K562 (cell line): ENCODE measurements around the gene PRRC2A. TPM values are rescaled to one million over a fixed set of nuclear protein-coding genes. Genes with fewer than 3 reads are reported as not detected.

ENCODE experiments used
- C11orf30 ChIP-seq: fragments of 450-650 bp; IDR thresholded peaks from 2 replicates; pipeline ENCODE4 v1.6.1; 2016; ENCODE audit warnings: low read depth, mild to moderate bottlenecking
- CBFA2T2 ChIP-seq: fragments of 450-650 bp; conservative IDR thresholded peaks from 2 replicates; pipeline ENCODE4 v1.6.1; 2017; ENCODE audit warnings: mild to moderate bottlenecking
- ESRRB ChIP-seq: fragments of 250-450 bp; sonication (Bioruptor Pico); IDR thresholded peaks from 2 replicates; pipeline ENCODE4 v1.5.0; 2020; ENCODE audit warnings: mild to moderate bottlenecking, moderate library complexity, borderline replicate concordance
- FOSL1 ChIP-seq: fragments of 200-800 bp; sonication (Bioruptor generic); conservative IDR thresholded peaks from 2 replicates; pipeline ENCODE4 v1.6.1; 2016; ENCODE audit warnings: missing genetic modification characterization, missing compliant biosample characterization
- HMG20A ChIP-seq: fragments of 450-650 bp; formaldehyde crosslinking; conservative IDR thresholded peaks from 2 replicates; pipeline ENCODE4 v1.4.0; 2020; ENCODE audit warnings: mild to moderate bottlenecking, mixed read lengths
- JUND ChIP-seq, 2 experiments: IDR thresholded peaks; 2 replicates in 1 of 2; 3 replicates in 1 of 2; pipeline ENCODE4 v1.6.1; 2011; ENCODE audit warnings: borderline replicate concordance in 2 of 2, low read depth in 2 of 2, low read length in 2 of 2, improper control_type of control experiment in 1 of 2, missing biosample characterization in 1 of 2, missing genetic modification characterization in 1 of 2, missing genetic modification reagents in 1 of 2
- KLF16 ChIP-seq: IDR thresholded peaks from 2 replicates; pipeline ENCODE4 v1.6.1; 2016; ENCODE audit warnings: antibody characterized with exemption
- MCM2 ChIP-seq: fragments of 450-650 bp; IDR thresholded peaks from 2 replicates; pipeline ENCODE4 v1.6.1; 2017; ENCODE audit warnings: low read depth, mild to moderate bottlenecking
- MTA1 ChIP-seq: fragments of 450-650 bp; IDR thresholded peaks from 2 replicates; pipeline ENCODE4 v1.6.1; 2017; ENCODE audit warnings: borderline replicate concordance
- NR2C2 ChIP-seq, 2 experiments: fragments of 200-800 bp in 1 of 2; sonication (Bioruptor generic) in 1 of 2; sonication (generic) in 1 of 2; formaldehyde crosslinking in 1 of 2; IDR thresholded peaks; 2 replicates each; pipeline versions ENCODE4 v1.6.1 to v1.8.0; 2016 to 2022; ENCODE audit warnings: mild to moderate bottlenecking in 1 of 2, missing compliant biosample characterization in 1 of 2, missing genetic modification characterization in 1 of 2, missing genetic modification reagents in 1 of 2
- PHB ChIP-seq: fragments of 250-450 bp; sonication (Bioruptor Pico); IDR thresholded peaks from 2 replicates; pipeline ENCODE4 v1.5.0; 2021
- SNRNP70 ChIP-seq: fragments of 200-400 bp; formaldehyde crosslinking; optimal IDR thresholded peaks from 2 replicates; pipeline ENCODE3; 2017; ENCODE audit warnings: low read depth, low read length
- SRSF1 ChIP-seq: fragments of 200-400 bp; formaldehyde crosslinking; IDR thresholded peaks from 2 replicates; pipeline ENCODE4 v1.6.1; 2017; ENCODE audit warnings: mild to moderate bottlenecking, low read depth, low read length, moderate library complexity
- TCF7 ChIP-seq: sonication (generic); IDR thresholded peaks from 2 replicates; pipeline ENCODE4 v1.6.1; 2016; ENCODE audit warnings: antibody characterized with exemption, borderline replicate concordance
- TSC22D4 ChIP-seq: fragments of 450-650 bp; IDR thresholded peaks from 2 replicates; pipeline ENCODE4 v1.6.1; 2016; ENCODE audit warnings: missing genetic modification characterization, missing biosample characterization, control low read depth
- ZNF696 ChIP-seq: fragments of 250-450 bp; sonication (Bioruptor Pico); conservative IDR thresholded peaks from 2 replicates; pipeline ENCODE4 v1.4.0; 2020; ENCODE audit warnings: mild to moderate bottlenecking, moderate library complexity
- polyA plus RNA-seq, 8 experiments: library from polyadenylated mRNA; depleted of rRNA in 4 of 8; stranded (reverse) in 5 of 8; unstranded in 3 of 8; fragments of >200 nt; fragmentation: Nextera tagmentation in 2 of 8; fragmentation: Illumina TruSeq in 1 of 8; extraction: Ambion mirVana in 2 of 8; extraction: Trizol in 1 of 8; gene quantifications; 2 replicates each; pipeline versions ENCODE4 v1.2.1 to v1.2.3, GENCODE V29; 2011 to 2014; ENCODE audit warnings: inconsistent platforms in 1 of 8, missing spikeins in 1 of 8
- total RNA-seq, 7 experiments: library from RNA; depleted of rRNA in 6 of 7; stranded (reverse); fragments of >200 nt in 6 of 7; fragmentation: Illumina TruSeq in 2 of 7; extraction: Trizol in 2 of 7; gene quantifications; 2 replicates each; pipeline versions ENCODE4 v1.2.1 to v1.2.3, GENCODE V29; 2011 to 2021; ENCODE audit warnings: low replicate concordance in 1 of 7
- TF ChIP-seq, protein P1 (sequence below): sonication (generic); formaldehyde crosslinking; IDR thresholded peaks from 2 replicates; pipeline ENCODE4 v1.8.1; 2022; ENCODE audit warnings: missing genetic modification reagents
- TF ChIP-seq, protein P2 (sequence below), 2 experiments: IDR thresholded peaks in 1 of 2; conservative IDR thresholded peaks in 1 of 2; 2 replicates each; pipeline ENCODE4 v1.6.1; 2016; ENCODE audit warnings: low read depth in 2 of 2, mild to moderate bottlenecking in 1 of 2, missing compliant biosample characterization in 1 of 2, missing genetic modification characterization in 1 of 2, moderate library complexity in 1 of 2
- TF ChIP-seq, protein P3 (sequence below): fragments of 450-650 bp; IDR thresholded peaks from 2 replicates; pipeline ENCODE4 v1.6.1; 2016; ENCODE audit warnings: low read depth, mild to moderate bottlenecking, moderate library complexity
- TF ChIP-seq, protein P4 (sequence below): fragments of 250-450 bp; sonication (Bioruptor Pico); IDR thresholded peaks from 2 replicates; pipeline ENCODE4 v1.5.0; 2020; ENCODE audit warnings: mild to moderate bottlenecking, borderline replicate concordance

PRRC2A gene
- total and polyA plus RNA-seq, 9 of the 15 experiments (the other 6 are each of a cell fraction or from before 2014, with no cell fraction given) = 1.0 to 332 (median 63.0) TPM

DNA sequence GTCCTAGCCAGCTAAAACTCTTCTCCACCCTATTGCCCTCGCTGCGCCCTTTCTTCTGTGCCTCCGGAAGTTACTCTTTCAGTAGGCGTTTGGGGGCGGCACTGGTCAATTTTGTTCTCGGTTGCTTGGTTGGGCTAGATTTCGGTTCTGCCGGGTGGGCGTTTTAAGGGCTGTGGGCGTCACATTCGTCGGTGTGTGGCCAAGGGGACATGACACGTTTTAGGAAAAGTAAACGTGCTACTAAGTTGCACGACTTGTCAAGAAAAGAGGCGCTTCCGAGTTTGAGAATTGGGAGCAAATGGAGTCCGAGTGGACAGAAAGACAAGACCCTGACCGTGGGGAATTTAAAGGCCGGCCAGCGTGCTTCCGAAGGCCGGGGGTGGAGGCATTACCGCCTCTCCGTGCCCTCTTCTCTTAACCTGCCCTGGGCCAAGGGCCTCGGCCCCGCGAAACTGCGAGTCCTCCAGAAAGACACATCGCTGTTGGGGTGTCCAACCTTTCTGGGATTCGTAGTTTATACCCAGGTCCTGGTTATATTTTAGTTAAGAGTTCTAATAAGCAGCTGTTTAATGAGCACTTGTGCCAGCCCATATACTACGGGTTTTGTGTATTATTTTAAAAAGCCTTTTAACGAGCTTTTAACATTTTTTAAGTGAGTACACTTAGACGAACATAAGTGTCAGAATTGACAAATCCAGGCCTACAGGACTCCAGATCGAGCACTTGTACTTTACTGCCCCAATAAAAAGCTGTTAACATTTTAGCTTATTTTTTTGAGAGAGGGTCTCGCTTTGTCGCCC lies 32.6 kb downstream of the PRRC2A start (continued):
- no peak for TF ChIP-seq SRSF1
- TF ChIP-seq MTA1 = no peak
- no peak for TF ChIP-seq TSC22D4 (tag)
- TF ChIP-seq, protein P1, sequence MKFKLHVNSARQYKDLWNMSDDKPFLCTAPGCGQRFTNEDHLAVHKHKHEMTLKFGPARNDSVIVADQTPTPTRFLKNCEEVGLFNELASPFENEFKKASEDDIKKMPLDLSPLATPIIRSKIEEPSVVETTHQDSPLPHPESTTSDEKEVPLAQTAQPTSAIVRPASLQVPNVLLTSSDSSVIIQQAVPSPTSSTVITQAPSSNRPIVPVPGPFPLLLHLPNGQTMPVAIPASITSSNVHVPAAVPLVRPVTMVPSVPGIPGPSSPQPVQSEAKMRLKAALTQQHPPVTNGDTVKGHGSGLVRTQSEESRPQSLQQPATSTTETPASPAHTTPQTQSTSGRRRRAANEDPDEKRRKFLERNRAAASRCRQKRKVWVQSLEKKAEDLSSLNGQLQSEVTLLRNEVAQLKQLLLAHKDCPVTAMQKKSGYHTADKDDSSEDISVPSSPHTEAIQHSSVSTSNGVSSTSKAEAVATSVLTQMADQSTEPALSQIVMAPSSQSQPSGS = no peak
- no peak for TF ChIP-seq SNRNP70
- no peak for TF ChIP-seq CBFA2T2
- peak; percentile 42; the same call in 1 of the 2 replicates for TF ChIP-seq NR2C2 (CRISPR knock-in tag; IDR thresholded peaks at IDR 0.05)
- peak; percentile 98 for TF ChIP-seq NR2C2 (tag; IDR thresholded peaks at IDR 0.05)
- no peak for TF ChIP-seq C11orf30
- TF ChIP-seq, protein P2, sequence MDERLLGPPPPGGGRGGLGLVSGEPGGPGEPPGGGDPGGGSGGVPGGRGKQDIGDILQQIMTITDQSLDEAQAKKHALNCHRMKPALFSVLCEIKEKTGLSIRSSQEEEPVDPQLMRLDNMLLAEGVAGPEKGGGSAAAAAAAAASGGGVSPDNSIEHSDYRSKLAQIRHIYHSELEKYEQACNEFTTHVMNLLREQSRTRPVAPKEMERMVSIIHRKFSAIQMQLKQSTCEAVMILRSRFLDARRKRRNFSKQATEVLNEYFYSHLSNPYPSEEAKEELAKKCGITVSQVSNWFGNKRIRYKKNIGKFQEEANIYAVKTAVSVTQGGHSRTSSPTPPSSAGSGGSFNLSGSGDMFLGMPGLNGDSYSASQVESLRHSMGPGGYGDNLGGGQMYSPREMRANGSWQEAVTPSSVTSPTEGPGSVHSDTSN (CRISPR knock-in tag; IDR thresholded peaks at IDR 0.05; ENCODE audit: low read depth) = no peak
- TF ChIP-seq, protein P2 (tag; conservative IDR thresholded peaks at IDR 0.05; ENCODE audit: low read depth) = peak; percentile 6; the same call in 1 of the 2 replicates
- TF ChIP-seq FOSL1 (tag) = peak; percentile 0
- 0 out of 2 replicates have a peak, but pooled peaks have one; percentile 49 for TF ChIP-seq KLF16
- no peak for TF ChIP-seq MCM2
- TF ChIP-seq PHB (CRISPR knock-in tag) = peak; percentile 56; the same call in 1 of the 2 replicates
- no peak for TF ChIP-seq HMG20A
- TF ChIP-seq, protein P3, sequence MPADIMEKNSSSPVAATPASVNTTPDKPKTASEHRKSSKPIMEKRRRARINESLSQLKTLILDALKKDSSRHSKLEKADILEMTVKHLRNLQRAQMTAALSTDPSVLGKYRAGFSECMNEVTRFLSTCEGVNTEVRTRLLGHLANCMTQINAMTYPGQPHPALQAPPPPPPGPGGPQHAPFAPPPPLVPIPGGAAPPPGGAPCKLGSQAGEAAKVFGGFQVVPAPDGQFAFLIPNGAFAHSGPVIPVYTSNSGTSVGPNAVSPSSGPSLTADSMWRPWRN = no peak; the same call in 1 of the 2 replicates
- peak; percentile 77 for TF ChIP-seq ESRRB (CRISPR knock-in tag)
- TF ChIP-seq TCF7 = no peak
- TF ChIP-seq, protein P4, sequence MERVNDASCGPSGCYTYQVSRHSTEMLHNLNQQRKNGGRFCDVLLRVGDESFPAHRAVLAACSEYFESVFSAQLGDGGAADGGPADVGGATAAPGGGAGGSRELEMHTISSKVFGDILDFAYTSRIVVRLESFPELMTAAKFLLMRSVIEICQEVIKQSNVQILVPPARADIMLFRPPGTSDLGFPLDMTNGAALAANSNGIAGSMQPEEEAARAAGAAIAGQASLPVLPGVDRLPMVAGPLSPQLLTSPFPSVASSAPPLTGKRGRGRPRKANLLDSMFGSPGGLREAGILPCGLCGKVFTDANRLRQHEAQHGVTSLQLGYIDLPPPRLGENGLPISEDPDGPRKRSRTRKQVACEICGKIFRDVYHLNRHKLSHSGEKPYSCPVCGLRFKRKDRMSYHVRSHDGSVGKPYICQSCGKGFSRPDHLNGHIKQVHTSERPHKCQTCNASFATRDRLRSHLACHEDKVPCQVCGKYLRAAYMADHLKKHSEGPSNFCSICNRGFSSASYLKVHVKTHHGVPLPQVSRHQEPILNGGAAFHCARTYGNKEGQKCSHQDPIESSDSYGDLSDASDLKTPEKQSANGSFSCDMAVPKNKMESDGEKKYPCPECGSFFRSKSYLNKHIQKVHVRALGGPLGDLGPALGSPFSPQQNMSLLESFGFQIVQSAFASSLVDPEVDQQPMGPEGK (CRISPR knock-in tag) = no peak
- TF ChIP-seq ZNF696 (CRISPR knock-in tag) = no peak
- no peak; the same call in 1 of the 2 replicates for TF ChIP-seq JUND (IDR thresholded peaks at IDR 0.05; ENCODE audit: borderline replicate concordance, low read depth, low read length)
- peak; percentile 64; the same call in 1 of the 3 replicates for TF ChIP-seq JUND (tag; IDR thresholded peaks at IDR 0.05; ENCODE audit: borderline replicate concordance, low read depth, low read length)
